NCI-H1092 (cell line): ENCODE measurements around the gene MBD5.
"Not testable (repeated sequence)": the region's sequence is repeated elsewhere in the genome, so short reads cannot be mapped to it uniquely, and the experiment has no call there.

Experiments used
- DNase-seq: peaks from one replicate; lab custom pipeline; 2025; lab: John Stamatoyannopoulos, UW

MBD5 gene

DNA sequence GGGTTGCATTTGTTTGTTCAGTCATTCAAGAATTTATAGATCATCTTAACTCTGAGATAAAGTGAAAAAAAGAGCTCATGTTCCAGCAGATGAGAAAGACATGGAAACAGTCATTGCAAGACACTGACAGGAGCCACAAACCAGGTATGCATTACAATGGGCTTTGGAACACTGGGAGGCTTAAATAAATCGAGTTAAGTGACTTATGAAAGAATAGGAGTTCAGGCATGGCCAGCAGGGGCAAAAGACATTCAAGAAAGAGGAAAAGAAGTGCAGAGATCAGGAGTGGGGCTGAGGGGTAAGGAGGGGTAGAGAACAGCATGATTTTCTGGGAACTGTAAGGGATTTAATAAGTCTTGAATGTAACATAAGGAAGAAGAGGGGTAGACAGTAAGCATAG, 502.4 kb downstream of the MBD5 start:
- DNase-seq: no peak

DNA sequence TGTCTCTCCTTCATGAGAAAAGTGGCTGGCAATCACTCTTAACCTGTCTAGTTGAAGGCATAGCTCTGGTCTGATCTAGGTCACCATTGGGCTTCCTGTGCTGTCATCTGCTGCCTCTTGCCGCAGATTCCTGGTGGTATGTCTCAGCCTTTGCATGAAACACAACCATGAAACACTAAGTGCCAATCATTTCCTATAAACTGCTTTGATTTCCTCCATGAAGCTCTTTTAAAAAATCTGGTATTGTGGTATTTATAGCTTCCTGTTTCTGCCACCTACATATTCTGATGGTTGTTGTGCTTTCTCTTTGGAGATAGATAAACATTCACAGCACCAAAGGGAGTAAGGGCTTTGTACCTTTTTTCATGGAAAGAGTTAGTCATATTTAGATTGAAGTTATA, 503.6 kb downstream of the MBD5 start:
- DNase-seq: no peak

DNA sequence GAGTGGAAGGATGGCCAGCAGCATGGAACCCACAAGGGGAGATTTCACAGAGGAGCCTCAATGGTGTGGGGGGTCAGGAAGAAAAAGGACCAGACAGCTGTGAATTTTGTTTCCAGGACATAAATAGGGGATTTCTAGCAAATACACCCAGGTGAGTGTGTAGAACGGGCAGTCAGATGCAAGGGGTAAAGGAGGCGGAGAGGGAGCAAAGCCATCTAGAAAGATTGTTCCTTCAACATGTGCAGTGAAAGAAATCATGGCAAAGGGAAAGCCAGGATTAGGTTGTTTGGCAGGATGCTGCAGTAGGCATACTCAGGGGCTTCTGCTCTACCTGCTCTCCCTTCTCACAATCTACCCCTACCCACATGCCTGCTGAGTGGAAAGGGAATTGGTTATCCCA, 504.2 kb downstream of the MBD5 start:
- DNase-seq: no peak

DNA sequence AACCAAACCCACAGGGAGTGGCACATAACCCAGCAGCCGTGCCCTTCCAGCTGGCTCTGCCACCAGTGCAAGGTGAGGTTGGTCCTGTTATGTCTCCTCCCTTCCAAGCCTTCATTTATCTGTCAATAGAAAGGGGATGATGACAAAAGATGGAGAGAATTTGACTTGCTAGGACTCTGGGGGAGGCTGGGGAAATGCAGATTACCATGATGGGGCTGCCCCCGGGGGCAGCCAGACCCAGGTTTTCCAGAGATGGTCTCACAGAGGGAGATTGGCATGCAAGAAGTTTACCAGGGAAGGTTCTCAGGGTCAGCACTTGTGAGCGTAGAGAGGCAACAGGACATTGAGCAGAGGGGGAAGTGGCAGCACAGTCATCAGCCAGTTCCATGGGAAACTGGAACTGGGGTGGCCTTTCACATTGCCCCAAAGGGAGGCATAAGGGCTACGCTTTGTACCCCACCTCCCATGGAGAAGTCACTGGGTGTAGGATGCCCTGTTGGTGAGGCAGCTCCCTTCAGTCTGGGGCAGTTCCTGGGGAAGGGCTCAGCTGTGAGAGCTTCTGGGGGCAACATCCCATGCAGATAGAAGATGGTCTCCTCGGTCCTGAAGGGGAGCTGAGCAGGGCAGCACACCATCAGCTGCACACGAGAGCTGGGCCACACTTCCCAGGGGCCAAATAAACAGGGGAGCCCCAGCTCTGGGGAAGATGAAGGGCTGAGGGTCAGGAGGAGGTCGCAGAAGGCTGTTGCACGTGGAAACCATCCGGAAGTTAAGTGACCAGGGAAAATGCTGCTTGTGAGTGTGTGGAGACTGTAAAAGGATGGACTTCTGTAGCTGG, 505.8 kb downstream of the MBD5 start:
- DNase-seq: no peak

DNA sequence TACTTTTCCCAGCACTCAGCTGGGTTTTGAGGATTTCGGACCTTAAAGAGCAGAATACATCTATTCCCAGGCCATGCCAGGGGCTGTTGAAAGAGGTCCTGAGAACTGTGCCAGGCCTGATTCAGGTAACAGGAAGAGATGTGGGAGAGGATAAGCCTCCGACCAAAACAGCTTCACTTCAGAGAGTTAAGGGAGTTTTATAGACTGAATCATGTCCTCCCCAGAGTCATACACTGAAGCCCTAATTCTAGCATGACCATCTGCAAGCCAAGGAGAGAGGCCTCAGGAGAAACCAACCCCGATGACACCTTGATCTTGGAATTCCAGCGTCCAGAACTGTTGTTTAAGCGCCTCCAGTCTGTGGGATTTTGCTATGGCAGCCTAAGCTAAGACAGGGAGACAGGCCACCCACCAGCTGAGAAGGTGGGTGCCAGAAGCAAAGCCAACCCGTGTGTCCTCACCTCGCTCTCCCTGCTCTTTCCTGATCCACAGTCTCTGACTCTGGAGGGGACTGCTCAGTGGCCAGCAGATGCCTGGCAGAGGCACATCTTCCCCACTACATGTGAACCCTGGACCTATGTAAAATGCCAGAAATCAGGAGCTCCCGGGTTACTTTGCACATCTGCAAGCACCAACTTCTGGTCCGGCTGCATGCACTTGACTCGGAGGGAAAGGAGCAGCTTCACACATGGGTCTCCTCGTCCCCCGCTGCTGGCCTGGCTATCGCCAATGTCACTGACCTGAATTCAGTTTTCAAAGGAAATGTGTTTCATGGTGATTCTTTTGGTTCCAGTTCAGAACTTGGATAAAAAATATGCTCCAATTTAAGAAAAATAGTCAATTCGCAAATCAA, 506.8 kb downstream of the MBD5 start:
- no peak for DNase-seq

DNA sequence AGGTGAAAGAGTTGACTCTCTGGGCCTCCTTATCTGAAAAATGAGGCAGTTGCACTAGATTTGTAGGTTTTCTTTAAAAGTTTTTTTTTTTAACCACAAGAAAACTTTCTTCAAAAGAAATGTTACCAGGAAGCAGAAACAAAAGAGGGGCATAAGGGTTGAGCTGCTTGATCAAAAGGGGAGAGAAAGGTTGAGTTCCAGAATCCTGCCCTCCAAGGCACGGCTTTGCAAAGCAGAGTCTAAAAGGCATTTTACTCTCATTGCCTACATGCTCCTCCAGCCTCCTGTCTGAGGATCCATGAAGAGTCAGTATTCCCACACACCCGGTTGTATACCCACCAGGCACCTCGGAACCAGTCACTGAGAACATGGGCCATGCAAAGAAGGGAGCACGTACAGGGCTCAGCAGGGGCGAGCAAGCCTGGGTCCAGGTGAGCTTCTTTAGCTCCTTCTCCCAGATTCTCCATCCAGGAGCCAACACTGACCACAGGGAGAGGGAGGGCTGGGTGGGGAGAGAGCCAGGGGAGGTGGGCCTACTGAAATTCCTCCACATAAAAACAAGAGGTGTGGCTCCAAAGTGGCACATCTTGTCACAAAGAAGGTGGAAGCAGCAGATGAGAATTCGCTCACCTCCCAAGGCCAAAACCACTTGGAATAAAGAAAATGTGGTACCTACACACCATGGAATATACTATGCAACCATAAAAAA, 507.6 kb downstream of the MBD5 start:
- DNase-seq: no peak

DNA sequence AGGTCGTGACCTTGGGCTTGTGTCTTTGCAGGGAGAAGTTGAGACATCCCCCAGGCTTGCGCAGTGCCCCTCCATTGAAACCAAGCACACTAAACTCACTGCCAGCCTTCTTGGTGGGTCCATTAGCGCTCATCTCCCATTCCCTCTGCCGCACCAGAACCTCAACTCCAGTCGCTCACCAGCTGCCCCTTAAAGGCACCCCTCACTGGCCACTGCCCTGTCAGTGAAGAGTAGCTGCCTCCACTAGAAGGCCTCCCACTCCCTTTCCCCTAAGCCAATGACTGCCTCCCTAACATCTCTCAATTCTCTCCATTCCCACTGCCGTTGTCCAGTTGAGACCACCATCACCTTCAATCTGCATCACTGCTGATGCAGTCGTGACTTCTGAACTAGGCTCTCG, 508.9 kb downstream of the MBD5 start:
- DNase-seq: no peak

DNA sequence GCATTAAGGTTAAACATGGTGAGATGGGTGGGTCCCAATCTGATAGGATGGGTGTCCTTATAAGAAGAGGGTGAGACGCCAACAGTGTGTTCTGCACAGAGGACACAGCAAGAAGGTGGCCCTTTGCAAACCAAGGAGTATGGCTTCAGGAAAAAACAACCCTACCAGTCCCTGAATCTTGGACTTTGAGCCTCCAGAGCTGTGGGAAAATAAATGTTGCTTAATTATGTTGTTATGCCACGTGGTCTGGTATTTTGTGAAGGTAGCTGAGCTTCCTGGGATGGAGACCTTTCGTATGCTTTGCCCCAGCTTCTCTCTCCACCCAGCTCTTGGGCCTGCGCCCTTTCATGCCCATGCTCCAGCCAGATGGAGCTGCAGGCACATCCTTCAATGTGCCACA, 509.5 kb downstream of the MBD5 start:
- no peak for DNase-seq

DNA sequence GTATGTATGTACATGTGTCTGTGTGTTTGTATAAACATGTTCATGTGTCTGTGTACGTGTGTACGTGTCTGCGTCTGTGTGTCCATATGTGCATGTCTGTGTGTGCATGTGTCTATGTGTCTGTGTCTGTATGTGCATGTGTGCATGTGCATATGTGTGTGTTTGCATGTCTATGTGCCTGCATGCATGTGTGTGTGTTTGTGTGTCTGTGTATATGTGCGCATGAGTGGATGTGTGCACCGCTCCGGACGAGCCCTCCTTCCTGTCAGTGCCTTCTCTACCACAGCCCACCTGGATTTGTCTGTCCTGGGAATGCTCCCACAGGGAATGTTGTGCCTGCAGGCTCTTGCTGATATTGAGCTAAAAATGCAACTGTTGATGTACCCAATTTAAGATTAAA, 510.3 kb downstream of the MBD5 start:
- DNase-seq: no peak

DNA sequence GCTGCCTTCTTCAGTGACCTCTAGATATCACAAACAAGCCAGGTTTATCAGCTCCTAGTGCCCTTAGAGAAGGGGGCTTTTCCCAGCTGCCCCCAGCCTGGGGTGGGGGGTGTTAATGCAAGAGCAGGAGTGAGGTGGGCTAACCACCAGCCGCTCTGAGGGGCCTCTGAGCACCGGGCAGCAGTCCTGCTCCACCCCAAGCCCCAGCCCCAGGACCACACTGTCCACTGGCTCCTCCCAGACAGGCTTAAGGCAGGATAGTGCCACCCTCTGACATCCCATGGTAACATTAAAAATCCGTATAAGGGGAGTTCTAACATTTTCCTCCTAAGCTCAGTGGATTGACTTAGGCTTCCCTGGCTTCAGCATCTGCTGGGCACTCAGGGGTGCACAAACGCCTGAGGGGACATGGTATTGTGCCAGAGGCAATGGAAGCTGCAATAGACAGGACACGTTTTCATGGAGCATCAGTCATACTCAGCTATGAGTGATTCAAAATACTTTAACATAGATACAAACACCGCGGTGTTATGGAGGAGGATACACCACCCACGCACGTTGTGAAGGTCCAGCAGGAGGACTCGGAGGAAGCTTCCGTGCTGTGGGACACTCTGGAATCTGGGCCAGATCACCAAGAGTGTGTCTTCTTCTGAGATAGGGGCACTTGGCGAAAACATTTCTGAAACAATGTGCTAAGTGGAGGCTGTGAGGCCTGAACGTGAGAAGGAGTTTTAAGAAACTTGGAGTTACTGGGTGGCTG, 511.0 kb downstream of the MBD5 start:
- no peak for DNase-seq

DNA sequence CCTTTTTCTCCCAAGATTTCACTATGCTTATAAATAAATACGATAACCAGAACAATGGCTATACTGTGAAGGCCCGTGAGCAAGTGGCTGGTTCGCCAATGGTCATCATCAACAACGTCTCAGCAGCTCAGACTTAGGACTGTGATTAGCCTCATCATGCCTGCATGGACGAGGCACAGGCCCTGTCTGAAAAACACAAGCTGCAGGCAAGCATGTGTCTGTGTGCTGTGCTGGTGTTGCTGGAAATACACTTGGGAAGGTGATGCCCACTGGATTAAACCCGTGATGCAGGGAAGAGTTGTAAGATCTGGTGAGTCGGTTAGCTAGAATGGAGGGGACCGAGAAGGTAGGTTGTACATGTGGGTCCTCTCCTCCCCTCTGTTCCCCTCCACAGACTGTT, 512.1 kb downstream of the MBD5 start:
- DNase-seq: no peak

DNA sequence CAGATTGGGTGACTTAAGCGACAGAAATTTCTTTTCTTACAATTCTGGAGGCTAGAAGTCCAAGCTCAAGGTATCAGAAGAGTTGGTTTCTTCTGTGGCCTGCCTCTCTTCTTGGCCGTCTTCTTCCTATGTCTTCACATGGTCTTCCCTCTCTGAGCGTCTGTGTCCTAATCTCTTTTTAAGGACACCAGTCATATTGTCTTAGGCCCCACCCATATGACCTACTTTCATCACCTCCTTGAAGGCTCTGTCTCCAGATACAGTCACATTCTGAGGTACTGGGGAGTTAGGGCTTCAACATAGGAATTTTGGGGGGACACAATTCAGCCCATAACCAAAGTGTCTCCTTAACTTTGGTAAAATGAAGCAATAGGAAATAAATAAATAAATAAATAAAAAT, 512.8 kb downstream of the MBD5 start:
- no peak for DNase-seq

DNA sequence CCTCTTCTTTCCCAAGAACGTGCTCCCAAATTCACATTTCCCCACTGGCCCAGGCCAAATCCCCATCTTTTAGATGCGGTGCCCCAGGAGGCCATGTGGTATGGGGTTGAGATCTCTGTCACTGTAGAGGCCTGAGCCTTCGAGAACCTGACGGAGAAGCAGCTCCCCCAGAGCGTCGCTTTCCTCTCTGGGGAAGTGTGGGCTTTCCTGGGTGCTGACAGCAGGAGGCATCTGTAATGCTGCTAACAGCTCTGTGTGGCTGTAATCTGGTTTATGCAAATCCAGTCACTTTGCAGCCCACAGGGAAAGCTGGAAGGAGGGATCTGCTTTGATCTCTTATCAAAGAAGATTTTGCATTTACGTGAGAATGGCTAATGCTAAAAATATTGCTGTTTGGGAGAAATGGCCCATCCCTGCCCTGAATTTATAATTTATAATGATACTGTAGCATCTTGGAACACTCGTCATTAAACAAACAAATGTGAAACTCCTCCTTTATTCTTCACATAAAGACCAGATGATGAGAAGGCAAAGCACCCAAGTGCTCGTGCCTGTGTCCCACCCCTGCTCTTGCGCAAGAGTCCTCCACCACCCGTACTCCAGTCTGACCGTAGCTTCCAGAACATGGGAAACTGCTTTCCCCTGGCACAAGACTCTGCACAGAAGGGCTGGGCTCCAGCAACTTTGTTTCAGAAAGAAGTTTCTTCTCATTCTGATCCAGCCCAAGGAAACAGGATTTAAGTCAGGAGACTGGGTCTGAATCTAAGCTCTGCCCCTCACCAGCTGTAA, 513.7 kb downstream of the MBD5 start:
- no peak for DNase-seq

DNA sequence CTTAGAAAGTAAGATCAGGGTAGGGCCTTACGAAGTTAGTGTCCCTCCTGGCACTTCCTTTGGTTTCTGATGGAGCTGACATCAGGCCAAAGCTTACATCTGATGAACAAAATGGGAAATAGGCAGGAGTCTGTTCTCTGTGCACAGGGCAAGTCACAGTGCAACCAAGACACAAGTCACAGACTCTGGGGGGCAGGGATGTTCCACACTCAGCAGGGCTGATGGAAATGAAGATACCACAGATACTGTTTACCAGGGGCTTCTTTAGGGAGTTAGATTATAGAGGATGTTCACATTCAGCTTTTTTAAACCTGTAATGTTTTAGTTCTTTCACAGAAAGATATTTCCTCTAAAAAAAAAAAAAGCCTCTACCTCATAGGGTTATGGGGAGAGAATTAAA, 517.5 kb downstream of the MBD5 start:
- no peak for DNase-seq

DNA sequence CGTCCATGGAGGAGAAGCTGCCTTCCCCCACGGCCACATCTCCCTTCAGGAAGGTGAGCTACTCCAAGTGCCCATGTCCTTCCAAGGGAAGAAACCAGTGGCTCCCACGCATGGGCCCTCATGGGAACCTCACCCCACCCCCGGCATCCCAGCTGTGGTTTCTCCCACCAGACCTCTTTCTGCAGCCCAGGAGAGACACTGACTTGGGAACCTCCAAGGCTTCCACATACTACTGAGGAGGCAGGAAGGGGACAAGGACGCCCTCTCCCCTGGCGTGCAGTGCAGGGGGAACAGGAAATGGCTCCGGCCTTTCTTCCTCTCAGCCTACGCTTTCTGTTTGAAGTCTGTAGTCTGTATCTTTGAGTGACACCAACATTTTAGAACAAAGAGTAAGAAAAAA, 519.1 kb downstream of the MBD5 start:
- DNase-seq: no peak

DNA sequence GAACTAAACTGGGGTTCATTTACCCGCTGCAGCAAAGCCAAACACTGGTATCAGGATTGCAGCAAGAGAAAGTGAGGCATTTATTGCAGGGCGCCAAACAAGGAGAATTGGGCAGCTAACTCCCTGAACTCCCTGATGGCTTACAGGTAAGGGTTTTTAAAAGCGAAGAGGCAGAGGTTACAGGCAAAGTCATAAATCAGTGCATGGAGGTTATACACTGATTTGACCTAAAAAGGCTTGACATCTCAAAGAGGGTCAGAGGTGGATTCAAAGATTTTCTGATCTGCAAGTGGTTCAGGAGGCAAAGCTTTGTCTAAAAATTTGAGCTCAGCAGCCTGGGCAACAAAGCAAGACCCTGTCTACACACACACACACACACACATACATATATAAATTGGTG, 520.9 kb downstream of the MBD5 start:
- no peak for DNase-seq

DNA sequence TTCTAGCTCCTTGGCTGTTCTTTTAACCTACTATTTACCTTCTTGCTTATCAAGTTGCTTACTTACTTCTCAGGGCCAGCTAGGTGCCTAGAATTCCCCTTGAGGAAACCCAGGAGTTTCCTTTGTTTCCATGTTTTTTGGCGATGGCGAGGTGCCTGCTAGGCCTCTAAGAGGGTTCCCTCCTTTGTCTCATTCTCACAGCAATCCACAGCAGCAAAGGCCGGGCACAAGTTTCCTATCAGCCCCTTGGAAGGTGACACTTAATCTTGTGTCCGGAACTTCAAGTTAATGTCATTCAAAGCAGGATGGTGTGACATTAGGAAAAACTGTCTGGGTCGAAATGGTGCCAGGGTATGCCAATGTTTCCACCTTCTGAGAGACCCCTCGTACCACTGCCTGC, 521.7 kb downstream of the MBD5 start:
- DNase-seq: no peak

DNA sequence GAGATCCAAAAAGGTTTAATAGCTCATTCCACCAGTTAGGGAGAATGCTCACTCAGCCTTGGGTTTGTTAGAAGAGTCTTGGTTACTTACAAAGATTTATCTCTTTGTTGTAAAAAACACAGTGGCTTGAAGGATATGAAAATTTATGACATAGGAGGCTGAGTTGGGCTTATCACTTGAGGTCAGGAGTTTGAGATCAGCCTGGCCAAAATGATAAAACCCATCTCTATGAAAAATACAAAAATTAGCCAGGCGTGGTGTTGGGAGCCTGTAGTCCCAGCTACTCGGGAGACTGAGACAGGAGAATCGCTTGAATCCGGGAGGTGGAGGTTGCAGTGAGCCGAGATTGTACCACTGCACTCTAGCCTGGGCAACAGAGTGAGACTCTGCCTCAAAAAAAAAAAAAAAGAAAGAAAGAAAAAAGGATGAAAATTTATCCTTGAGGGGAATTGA, 522.2 kb downstream of the MBD5 start:
- DNase-seq: not testable (repeated sequence)

DNA sequence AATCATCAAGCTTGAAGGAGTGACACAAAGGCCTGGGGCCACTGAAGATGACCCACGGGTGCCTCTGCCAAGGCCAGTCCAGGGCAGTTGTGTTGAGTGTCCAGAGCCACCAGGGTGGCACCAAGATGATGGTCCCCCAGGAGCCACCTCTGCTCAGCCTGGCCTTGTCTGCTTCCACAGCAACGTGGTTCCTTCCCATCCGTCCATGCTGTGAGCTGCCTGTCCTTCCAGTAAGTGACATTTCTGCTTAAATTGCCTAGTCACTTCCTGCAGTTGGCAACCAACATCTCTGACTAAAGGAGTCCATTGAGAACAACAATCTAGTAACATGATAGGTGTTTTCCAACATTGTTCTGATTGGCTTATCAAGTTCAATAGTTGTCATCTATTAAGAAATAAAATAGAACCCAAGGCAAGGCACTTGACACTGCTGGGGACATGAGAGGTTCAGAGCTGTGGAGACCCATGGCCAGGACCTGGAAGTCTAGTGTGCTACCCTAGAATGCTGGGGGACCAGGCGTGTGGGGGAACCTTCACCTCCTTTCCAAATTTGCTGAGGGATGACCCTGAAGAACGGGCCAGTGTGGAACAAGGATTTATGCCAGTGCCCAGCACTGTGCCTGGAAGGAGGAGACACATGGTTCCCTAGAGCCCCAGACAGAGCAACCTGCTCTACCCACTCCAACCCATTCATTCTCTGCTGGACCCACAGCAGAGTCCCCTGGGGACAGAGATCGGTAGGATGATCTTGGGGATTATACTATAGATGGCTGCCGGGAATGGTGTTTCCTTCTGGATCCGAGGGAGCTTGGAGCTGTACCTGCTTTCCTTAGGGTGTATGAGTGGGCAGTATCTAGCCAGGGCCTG, 524.7 kb downstream of the MBD5 start:
- DNase-seq: no peak

DNA sequence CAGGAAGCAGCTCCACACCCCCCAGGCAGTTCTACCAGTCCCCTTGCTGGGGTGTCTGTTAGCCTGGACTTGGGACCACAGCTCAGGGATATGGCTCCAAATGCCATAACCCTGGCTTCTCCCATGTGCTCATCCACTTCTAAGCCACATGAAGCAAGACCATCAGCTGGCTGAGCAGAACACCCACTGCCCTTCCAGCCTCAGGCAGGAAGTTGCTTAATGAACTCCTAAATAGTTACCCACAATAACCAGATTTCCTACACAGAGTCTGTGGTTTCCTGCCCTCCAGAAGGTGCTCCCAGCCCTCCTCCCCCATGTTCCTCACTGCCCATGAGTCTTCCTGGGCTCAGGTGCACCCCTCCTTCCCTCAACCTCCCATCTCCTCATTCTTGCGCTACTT, 525.4 kb downstream of the MBD5 start:
- DNase-seq: no peak
